ENCODE data around the gene ULK2. TPM values are rescaled to one million over a fixed set of nuclear protein-coding genes. Genes with fewer than 3 reads are reported as not detected.

The ULK2 gene
- polyA plus RNA-seq, 1 donor from 2014 or later = 55.1 TPM

DNA sequence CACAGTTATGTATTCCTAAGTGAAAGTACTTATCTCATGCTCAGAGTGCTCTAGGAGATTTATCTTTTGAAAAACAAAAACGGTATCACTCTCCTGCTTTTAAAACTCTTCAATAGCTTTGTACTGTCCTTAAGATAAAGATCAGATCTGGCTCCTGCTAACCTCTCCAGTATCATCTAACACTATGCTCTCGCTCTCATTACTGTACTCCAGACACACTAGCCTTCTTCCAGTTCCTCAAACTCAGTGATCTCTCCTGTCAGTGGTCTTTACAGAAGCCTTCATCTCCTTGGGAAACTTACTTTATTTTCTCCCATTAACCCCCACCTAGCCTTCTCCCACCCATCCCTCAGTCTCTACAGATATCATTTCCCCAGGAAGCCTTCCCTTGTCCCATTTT, 10.1 kb downstream of the ULK2 start:
- no peak overlapping the region for H3K4me2 ChIP-seq (ENCODE audit: low read length)
- H3K27ac ChIP-seq (ENCODE audit: low read length) = no peak overlapping the region
- no peaks in the 10 kb centered on the region for H3K79me2 ChIP-seq (replicated peaks; ENCODE audit: insufficient read depth, low read length)
- no peaks in the 10 kb centered on the region for H3F3A ChIP-seq (ENCODE audit: insufficient read depth, low read length, poor library complexity, severe bottlenecking)
- no peaks in the 10 kb centered on the region for H3K36me3 ChIP-seq (ENCODE audit: insufficient read depth, low read length)
- no peak overlapping the region for H3K4me3 ChIP-seq (ENCODE audit: low read length)
- H3K9me3 ChIP-seq (ENCODE audit: low read length) = no peaks in the 10 kb centered on the region
- no peaks in the 10 kb centered on the region for H3K27me3 ChIP-seq (ENCODE audit: insufficient read depth, low read depth, low read length)
- no peak overlapping the region for H3K9ac ChIP-seq (ENCODE audit: low read length)
- no peaks in the 10 kb centered on the region for H3K9me2 ChIP-seq (ENCODE audit: insufficient read depth, low read length)
- TF ChIP-seq EP300 (conservative IDR thresholded peaks at IDR 0.05; ENCODE audit: poor library complexity, severe bottlenecking) (no peak), SMC3 (conservative IDR thresholded peaks at IDR 0.05; ENCODE audit: poor library complexity) (no peak), MXI1 (conservative IDR thresholded peaks at IDR 0.05; ENCODE audit: poor library complexity, severe bottlenecking) (no peak), POLR2AphosphoS5 (IDR thresholded peaks at IDR 0.05) (no peak), RAD21 (conservative IDR thresholded peaks at IDR 0.05) (no peak), TAF1 (IDR thresholded peaks at IDR 0.05; ENCODE audit: low read depth) (no peak), EZH2 (IDR thresholded peaks at IDR 0.05; ENCODE audit: borderline replicate concordance, insufficient read depth, low read length, poor library complexity, severe bottlenecking) (no peak)
- TF ChIP-seq, protein P1, sequence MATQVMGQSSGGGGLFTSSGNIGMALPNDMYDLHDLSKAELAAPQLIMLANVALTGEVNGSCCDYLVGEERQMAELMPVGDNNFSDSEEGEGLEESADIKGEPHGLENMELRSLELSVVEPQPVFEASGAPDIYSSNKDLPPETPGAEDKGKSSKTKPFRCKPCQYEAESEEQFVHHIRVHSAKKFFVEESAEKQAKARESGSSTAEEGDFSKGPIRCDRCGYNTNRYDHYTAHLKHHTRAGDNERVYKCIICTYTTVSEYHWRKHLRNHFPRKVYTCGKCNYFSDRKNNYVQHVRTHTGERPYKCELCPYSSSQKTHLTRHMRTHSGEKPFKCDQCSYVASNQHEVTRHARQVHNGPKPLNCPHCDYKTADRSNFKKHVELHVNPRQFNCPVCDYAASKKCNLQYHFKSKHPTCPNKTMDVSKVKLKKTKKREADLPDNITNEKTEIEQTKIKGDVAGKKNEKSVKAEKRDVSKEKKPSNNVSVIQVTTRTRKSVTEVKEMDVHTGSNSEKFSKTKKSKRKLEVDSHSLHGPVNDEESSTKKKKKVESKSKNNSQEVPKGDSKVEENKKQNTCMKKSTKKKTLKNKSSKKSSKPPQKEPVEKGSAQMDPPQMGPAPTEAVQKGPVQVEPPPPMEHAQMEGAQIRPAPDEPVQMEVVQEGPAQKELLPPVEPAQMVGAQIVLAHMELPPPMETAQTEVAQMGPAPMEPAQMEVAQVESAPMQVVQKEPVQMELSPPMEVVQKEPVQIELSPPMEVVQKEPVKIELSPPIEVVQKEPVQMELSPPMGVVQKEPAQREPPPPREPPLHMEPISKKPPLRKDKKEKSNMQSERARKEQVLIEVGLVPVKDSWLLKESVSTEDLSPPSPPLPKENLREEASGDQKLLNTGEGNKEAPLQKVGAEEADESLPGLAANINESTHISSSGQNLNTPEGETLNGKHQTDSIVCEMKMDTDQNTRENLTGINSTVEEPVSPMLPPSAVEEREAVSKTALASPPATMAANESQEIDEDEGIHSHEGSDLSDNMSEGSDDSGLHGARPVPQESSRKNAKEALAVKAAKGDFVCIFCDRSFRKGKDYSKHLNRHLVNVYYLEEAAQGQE (IDR thresholded peaks at IDR 0.05; ENCODE audit: borderline replicate concordance) = no peak
- TF ChIP-seq, protein P2, sequence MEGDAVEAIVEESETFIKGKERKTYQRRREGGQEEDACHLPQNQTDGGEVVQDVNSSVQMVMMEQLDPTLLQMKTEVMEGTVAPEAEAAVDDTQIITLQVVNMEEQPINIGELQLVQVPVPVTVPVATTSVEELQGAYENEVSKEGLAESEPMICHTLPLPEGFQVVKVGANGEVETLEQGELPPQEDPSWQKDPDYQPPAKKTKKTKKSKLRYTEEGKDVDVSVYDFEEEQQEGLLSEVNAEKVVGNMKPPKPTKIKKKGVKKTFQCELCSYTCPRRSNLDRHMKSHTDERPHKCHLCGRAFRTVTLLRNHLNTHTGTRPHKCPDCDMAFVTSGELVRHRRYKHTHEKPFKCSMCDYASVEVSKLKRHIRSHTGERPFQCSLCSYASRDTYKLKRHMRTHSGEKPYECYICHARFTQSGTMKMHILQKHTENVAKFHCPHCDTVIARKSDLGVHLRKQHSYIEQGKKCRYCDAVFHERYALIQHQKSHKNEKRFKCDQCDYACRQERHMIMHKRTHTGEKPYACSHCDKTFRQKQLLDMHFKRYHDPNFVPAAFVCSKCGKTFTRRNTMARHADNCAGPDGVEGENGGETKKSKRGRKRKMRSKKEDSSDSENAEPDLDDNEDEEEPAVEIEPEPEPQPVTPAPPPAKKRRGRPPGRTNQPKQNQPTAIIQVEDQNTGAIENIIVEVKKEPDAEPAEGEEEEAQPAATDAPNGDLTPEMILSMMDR (IDR thresholded peaks at IDR 0.05; ENCODE audit: poor library complexity, severe bottlenecking) = no peak
- no peaks in the 10 kb centered on the region for H4K20me1 ChIP-seq (ENCODE audit: insufficient read depth)
- H2AFZ ChIP-seq (ENCODE audit: low read depth, low read length) = no peak overlapping the region

DNA sequence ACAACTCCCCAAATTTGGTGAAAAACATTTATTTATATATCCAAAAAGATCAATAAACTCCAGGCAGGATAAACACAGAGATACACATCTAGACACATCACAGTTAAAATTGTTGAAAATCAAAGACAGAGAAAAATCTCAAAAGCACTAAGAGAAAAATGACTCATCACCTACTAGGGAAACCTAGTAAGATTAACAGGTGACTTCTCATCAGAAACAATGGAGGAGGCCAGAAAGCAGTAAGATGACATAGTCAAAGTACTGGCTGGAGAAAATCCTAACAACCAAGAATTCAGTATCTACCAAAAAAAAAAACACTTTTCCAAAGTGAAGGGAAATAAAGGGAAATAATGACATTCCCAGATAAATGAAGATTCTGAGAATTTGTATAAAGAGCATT, 33.8 kb downstream of the ULK2 start:
- Histone ChIP-seq H3K79me2 (replicated peaks; ENCODE audit: insufficient read depth, low read length) (no peaks in the 10 kb centered on the region), H3K27me3 (ENCODE audit: insufficient read depth, low read depth, low read length) (no peaks in the 10 kb centered on the region), H2AFZ (ENCODE audit: low read depth, low read length) (no peak overlapping the region), H3K9me3 (ENCODE audit: low read length) (no peaks in the 10 kb centered on the region), H3K4me2 (ENCODE audit: low read length) (no peak overlapping the region), H4K20me1 (ENCODE audit: insufficient read depth) (no peaks in the 10 kb centered on the region), H3K36me3 (ENCODE audit: insufficient read depth, low read length) (peaks cover 5% of the 10 kb centered on the region), H3K27ac (ENCODE audit: low read length) (no peak overlapping the region), H3F3A (ENCODE audit: insufficient read depth, low read length, poor library complexity, severe bottlenecking) (no peaks in the 10 kb centered on the region), H3K4me3 (ENCODE audit: low read length) (no peak overlapping the region), H3K9ac (ENCODE audit: low read length) (no peak overlapping the region), H3K9me2 (ENCODE audit: insufficient read depth, low read length) (no peaks in the 10 kb centered on the region)
- TF ChIP-seq EP300 (conservative IDR thresholded peaks at IDR 0.05; ENCODE audit: poor library complexity, severe bottlenecking) = no peak

DNA sequence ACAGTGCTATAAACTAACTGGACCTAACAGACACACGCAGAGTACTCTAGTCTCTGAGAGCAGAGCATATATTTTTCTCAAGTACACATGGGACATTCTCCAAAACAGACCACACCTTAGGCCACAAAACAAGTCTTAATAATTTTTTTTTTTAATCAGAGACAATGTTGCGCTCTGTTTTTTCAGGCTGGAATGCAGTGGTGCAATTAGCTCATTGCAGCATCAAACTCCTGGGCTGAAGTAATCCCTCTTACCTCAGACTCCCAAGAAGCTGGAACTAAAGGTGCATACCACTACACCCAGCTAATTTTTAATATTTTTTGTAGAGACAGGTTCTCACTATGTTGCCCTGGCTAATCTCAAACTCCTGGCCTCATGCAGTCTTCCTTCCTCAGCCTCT, 37.7 kb downstream of the ULK2 start:
- no peaks in the 10 kb centered on the region for H4K20me1 ChIP-seq (ENCODE audit: insufficient read depth)
- no peaks in the 10 kb centered on the region for H3K27me3 ChIP-seq (ENCODE audit: insufficient read depth, low read depth, low read length)
- TF ChIP-seq TAF1 (IDR thresholded peaks at IDR 0.05; ENCODE audit: low read depth) (no peak), POLR2AphosphoS5 (IDR thresholded peaks at IDR 0.05) (no peak), RAD21 (conservative IDR thresholded peaks at IDR 0.05) (no peak), EZH2 (IDR thresholded peaks at IDR 0.05; ENCODE audit: borderline replicate concordance, insufficient read depth, low read length, poor library complexity, severe bottlenecking) (no peak), MXI1 (conservative IDR thresholded peaks at IDR 0.05; ENCODE audit: poor library complexity, severe bottlenecking) (no peak), SMC3 (conservative IDR thresholded peaks at IDR 0.05; ENCODE audit: poor library complexity) (no peak), EP300 (conservative IDR thresholded peaks at IDR 0.05; ENCODE audit: poor library complexity, severe bottlenecking) (no peak)
- TF ChIP-seq, protein P2 (IDR thresholded peaks at IDR 0.05; ENCODE audit: poor library complexity, severe bottlenecking) = no peak
- TF ChIP-seq, protein P1 (IDR thresholded peaks at IDR 0.05; ENCODE audit: borderline replicate concordance) = no peak
- no peak overlapping the region for H3K4me2 ChIP-seq (ENCODE audit: low read length)
- H3F3A ChIP-seq (ENCODE audit: insufficient read depth, low read length, poor library complexity, severe bottlenecking) = no peaks in the 10 kb centered on the region
- no peak overlapping the region for H3K27ac ChIP-seq (ENCODE audit: low read length)
- H3K9me3 ChIP-seq (ENCODE audit: low read length) = no peaks in the 10 kb centered on the region
- H3K9ac ChIP-seq (ENCODE audit: low read length) = no peak overlapping the region
- no peaks in the 10 kb centered on the region for H3K79me2 ChIP-seq (replicated peaks; ENCODE audit: insufficient read depth, low read length)
- no peak overlapping the region for H3K4me3 ChIP-seq (ENCODE audit: low read length)
- no peak overlapping the region for H2AFZ ChIP-seq (ENCODE audit: low read depth, low read length)
- no peaks in the 10 kb centered on the region for H3K9me2 ChIP-seq (ENCODE audit: insufficient read depth, low read length)
- no peaks in the 10 kb centered on the region for H3K36me3 ChIP-seq (ENCODE audit: insufficient read depth, low read length)

Data from neural cell (in vitro differentiated cells).